ENCODE data around the gene PTPRH. TPM values are rescaled to one million over a fixed set of nuclear protein-coding genes. Genes with fewer than 3 reads are reported as not detected.

PTPRH gene
- total RNA-seq, 1 experiment from 2014 or later: 15.9 TPM

DNA sequence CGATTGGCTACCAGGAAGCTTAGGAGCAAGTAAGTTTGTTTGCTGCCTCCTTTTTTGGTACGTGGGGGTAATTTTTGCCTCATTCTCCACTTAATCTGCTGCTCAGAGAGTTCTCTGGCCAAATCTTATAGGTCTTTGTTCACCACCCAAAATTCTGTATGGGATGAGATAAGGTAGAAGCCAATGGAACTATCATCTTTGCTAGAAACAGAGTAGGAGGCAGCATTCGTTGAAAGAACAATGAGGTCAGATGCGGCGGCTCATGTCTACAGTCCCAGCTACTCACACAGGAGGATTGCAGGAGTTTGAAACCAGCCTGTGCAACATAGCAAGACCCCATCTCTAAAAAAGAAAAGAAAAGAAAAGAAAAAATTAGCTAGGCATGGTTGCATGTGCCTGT, 37.9 kb downstream of the PTPRH start (continued):
- TF ChIP-seq SIN3A (IDR thresholded peaks at IDR 0.05; ENCODE audit: low read depth): no peak
- TF ChIP-seq, protein P1, sequence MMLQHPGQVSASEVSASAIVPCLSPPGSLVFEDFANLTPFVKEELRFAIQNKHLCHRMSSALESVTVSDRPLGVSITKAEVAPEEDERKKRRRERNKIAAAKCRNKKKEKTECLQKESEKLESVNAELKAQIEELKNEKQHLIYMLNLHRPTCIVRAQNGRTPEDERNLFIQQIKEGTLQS (IDR thresholded peaks at IDR 0.05): no peak

DNA sequence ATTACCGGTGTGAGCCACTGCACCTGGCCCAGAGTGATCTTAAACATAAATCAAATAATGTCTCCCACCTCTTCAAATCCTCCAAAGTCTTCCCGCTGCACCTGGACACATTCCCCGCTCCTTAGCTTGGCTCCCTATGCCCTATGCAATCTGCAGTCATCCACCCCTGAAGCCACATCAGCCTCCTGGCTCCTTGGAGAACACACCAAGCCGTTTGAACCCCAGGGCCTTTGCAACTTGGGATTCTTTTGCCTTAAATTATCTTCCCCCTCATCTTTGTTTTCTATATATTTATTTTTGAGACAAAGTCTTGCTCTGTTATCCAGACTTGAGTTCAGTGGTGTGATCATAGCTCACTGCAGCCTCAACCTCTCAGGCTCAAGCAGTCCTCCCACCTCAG, 40.2 kb downstream of the PTPRH start:
- Histone ChIP-seq H3K9me2 (ENCODE audit: insufficient read depth) (no peaks in the 10 kb centered on the region), H3K4me1 (ENCODE audit: control insufficient read depth in 1 of 2, insufficient read depth in 2 of 2, low read length in 2 of 2) (peaks cover 10 to 41% of the 10 kb centered on the region in 2 experiments; a peak in 3 of 4 replicates), H3K79me2 (ENCODE audit: insufficient read depth, low read length) (no peaks in the 10 kb centered on the region), H3K27ac (ENCODE audit: low read depth, low read length) (no peak overlapping the region), H3K36me3 (ENCODE audit: control insufficient read depth in 1 of 2, insufficient read depth in 2 of 2, low read length in 2 of 2) (no peaks in the 10 kb centered on the region), H3K4me3 (replicated peaks in 1 of 2; ENCODE audit: low read depth in 1 of 2, low read length in 2 of 2) (no peak overlapping the region), H3K9me3 (ENCODE audit: control insufficient read depth in 1 of 2, insufficient read depth in 1 of 2, low read depth in 1 of 2, low read length in 2 of 2) (no peaks in the 10 kb centered on the region), H3K4me2 (ENCODE audit: low read length) (no peak overlapping the region), H3K9ac (ENCODE audit: low read length) (no peak overlapping the region), H3K27me3 (ENCODE audit: insufficient read depth, low read length) (no peaks in the 10 kb centered on the region), H2AFZ (ENCODE audit: low read depth, low read length, poor library complexity, severe bottlenecking) (no peak overlapping the region), H4K20me1 (ENCODE audit: insufficient read depth) (no peaks in the 10 kb centered on the region)
- no peak for DNase-seq (ENCODE audit: low read depth, low spot score)
- TF ChIP-seq CEBPB (IDR thresholded peaks at IDR 0.05; ENCODE audit: low read depth) (no peak), YY1 (IDR thresholded peaks at IDR 0.05; ENCODE audit: extremely low read depth, insufficient replicate concordance, low read depth, low read length) (no peak), EGR1 (IDR thresholded peaks at IDR 0.05; ENCODE audit: low read depth) (no peak), FOSL1 (IDR thresholded peaks at IDR 0.05; ENCODE audit: low read depth) (no peak), EZH2 (IDR thresholded peaks at IDR 0.05) (no peak)
- ChIA-PET RAD21 (ENCODE audit: low non-redundant PET in 1 of 2, low total read pairs in 2 of 2, uncharacterized antibody in 2 of 2, unreplicated experiment in 2 of 2) (no interaction called here), POLR2A (interaction anchor here (1.3 kb wide), 1 partner anchor 9 kb away, joined by 4 read pairs; no protein-coding TSS in a partner anchor), CTCF (interaction anchor here (2.1 kb wide), 1 partner anchor 8 kb away, joined by 5 read pairs; no protein-coding TSS in a partner anchor)
- intact Hi-C loops (cut with micrococcal nuclease): loop anchor here (5.0 kb wide), 1 partner anchor 88 kb away; the partner anchor contains the start of gene PPP6R1
- BruUV-seq (replicated peaks): no TSS peak
- no peak for ATAC-seq
